ENCODE results near the gene AIFM2.

GRCh38 chr10:70097459-70097858 lies 35.2 kb downstream of the AIFM2 start:
- no peak for TF ChIP-seq NR3C1 (IDR thresholded peaks at IDR 0.05)
- TF ChIP-seq, protein P1, sequence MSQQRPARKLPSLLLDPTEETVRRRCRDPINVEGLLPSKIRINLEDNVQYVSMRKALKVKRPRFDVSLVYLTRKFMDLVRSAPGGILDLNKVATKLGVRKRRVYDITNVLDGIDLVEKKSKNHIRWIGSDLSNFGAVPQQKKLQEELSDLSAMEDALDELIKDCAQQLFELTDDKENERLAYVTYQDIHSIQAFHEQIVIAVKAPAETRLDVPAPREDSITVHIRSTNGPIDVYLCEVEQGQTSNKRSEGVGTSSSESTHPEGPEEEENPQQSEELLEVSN (IDR thresholded peaks at IDR 0.05; ENCODE audit: borderline replicate concordance, low read depth): no peak
- TF ChIP-seq, protein P2, sequence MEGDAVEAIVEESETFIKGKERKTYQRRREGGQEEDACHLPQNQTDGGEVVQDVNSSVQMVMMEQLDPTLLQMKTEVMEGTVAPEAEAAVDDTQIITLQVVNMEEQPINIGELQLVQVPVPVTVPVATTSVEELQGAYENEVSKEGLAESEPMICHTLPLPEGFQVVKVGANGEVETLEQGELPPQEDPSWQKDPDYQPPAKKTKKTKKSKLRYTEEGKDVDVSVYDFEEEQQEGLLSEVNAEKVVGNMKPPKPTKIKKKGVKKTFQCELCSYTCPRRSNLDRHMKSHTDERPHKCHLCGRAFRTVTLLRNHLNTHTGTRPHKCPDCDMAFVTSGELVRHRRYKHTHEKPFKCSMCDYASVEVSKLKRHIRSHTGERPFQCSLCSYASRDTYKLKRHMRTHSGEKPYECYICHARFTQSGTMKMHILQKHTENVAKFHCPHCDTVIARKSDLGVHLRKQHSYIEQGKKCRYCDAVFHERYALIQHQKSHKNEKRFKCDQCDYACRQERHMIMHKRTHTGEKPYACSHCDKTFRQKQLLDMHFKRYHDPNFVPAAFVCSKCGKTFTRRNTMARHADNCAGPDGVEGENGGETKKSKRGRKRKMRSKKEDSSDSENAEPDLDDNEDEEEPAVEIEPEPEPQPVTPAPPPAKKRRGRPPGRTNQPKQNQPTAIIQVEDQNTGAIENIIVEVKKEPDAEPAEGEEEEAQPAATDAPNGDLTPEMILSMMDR (IDR thresholded peaks at IDR 0.05): no peak
- no peak for TF ChIP-seq POLR2A (IDR thresholded peaks at IDR 0.05; ENCODE audit: low read length)
- TF ChIP-seq NPAS2 (CRISPR knock-in tag; IDR thresholded peaks at IDR 0.05; ENCODE audit: borderline replicate concordance): no peak
- TF ChIP-seq KDM1A (IDR thresholded peaks at IDR 0.05; ENCODE audit: low read depth): no peak
- TF ChIP-seq MAFK (IDR thresholded peaks at IDR 0.05; ENCODE audit: partially characterized antibody): no peak
- TF ChIP-seq CBX8 (IDR thresholded peaks at IDR 0.05): no peak
- TF ChIP-seq, protein P3, sequence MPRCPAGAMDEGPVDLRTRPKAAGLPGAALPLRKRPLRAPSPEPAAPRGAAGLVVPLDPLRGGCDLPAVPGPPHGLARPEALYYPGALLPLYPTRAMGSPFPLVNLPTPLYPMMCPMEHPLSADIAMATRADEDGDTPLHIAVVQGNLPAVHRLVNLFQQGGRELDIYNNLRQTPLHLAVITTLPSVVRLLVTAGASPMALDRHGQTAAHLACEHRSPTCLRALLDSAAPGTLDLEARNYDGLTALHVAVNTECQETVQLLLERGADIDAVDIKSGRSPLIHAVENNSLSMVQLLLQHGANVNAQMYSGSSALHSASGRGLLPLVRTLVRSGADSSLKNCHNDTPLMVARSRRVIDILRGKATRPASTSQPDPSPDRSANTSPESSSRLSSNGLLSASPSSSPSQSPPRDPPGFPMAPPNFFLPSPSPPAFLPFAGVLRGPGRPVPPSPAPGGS (IDR thresholded peaks at IDR 0.05): no peak
- TF ChIP-seq CHD4 (IDR thresholded peaks at IDR 0.05; ENCODE audit: borderline replicate concordance): no peak
